Measurements from ENCODE around the gene PSMD8.
A peak's percentile ranks its signal among the peaks of the same experiment; 100 is the strongest.
"Not testable (repeated sequence)": the region's sequence is repeated elsewhere in the genome, so short reads cannot be mapped to it uniquely, and the experiment has no call there.

PSMD8 gene

DNA sequence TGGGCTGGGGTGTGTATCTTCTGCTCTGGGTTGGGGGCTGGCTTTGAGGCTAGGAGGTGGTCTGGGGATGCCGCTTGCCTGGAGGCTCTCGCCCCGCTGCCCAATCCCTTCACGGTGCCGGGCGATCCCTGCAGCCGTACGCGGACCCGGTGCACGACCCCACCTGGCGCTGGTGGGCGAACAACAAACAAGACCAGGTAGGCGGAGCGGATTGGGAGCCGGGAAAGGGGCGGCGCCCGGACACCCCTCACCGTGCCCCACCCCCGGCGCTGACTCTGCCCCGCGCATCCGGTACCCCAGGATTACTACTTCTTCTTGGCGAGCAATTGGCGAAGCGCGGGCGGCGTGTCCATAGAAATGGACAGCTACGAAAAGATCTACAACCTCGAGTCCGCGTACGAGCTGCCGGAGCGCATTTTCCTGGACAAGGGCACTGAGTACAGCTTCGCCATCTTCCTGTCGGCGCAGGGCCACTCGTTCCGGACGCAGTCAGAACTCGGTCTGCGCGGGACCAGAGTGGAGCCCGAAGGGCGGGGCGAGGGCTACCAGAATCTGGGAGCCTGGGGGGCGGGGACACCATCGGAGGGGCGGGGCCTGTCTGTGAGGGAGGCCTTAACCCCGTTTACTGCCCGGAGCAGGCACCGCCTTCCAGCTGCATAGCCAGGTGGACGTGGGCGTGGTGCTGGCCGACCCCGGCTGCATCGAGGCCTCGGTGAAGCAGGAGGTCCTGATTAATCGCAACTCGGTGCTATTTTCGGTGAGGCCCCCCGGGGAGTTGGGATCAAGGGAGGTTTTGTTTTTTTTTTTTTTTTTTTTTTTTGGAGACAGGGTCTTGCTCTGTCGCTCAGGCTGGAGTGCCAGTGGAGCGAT, 12.1 kb upstream of the PSMD8 start:
- peak; percentile 42 for DNase-seq

DNA sequence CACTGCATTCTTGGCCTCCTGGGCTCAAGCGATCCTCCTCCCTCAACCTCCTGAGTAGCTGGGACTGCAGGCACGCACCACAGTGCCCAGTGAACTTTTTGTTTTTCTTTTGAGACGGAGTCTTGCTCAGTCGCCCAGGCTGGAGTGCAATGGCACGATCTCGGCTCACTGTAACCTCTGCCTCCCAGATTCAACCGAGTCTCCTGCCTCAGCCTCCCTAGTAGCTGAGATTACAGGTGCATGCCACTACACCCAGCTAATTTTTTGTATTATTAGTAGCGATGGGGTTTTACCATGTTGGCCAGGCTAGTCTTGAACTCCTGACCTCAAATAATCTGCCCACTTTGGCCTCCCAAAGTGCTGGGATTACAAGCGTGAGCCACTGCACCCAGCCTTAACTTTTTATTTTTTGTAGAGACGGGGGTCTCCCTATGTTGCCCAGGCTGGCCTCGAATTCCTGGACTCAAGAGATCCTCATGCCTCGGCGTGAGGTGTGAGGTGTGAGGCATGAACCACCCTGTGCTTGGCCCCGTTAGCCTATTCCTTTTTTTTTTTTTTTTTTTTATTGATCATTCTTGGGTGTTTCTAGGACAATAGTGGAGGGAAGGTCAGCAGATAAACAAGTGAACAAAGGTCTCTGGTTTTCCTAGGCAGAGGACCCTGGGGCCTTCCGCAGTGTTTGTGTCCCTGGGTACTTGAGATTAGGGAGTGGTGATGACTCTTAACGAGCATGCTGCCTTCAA, 11.3 kb upstream of the PSMD8 start:
- DNase-seq, result not testable (repeated sequence)

DNA sequence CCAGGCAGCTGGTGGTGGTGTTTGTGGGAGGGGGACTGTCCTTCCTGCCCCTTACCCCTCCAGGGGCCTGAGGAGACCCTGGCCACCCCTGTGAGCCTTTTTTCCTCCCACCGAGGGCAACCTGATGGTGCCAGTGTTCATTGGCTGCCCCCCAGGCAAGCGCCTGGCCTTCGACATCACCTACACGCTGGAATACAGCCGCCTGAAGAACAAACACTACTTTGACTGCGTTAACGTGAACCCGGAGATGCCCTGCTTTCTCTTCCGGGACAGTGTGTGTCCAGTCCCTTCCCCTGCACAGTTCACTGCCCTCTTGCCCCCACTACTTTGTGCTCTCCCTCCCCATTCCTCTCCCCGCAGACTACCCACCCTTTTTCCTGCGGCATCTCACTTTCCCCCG, 7.3 kb upstream of the PSMD8 start:
- DNase-seq, result no peak

DNA sequence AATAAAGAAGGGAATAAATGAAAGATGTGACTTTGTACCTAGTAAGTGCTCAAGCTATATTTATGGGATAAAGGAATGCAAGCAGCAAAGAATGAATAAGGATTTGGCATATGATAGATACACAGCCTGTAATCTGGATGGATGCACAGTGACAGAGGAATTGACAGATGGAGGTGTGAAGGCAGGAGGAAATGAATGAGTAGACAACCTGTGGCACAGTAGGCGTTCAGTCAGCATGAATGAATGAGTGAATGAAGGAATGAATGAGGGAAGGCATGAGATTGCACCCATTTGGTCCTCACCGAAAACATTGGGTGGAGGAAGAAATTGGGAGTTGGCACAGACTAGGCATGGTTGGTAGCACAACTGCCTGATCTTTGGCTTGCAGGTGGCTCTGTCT, 4.8 kb upstream of the PSMD8 start:
- no peak for DNase-seq

DNA sequence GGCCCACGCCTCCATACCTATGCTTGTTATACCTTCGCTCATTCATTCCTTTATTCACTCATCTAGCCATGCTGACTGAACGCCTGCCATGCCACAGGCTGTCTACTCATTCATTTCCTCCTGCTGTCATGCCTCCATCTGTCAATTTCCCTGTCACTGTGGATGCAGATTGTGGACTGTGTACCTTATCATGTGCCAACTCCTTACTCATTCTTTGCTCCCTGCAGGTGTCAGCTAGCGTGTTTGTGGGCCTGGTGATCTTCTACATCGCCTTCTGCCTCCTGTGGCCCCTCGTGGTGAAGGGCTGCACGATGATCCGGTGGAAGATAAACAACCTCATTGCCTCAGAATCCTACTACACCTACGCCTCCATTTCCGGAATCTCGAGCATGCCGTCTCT, 4.1 kb upstream of the PSMD8 start:
- no peak for DNase-seq

DNA sequence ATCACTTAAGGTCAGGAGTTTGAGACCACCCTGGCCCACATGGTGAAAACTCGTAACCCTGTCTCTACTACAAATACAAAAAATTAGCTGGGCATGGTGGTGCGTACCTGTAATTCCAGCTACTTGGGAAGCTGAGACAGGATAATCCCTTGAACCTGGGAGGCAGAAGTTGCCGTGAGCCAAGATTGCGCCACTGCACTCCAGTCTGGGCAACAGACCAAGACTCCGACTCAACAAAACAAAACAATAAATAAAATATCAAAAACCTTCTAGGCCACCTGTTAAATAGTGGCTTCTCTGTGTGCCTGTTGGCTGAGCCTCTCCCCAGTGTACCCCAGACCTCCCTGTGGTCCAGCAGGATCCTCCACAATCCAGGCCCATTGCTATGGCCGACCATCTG, 3.3 kb upstream of the PSMD8 start:
- DNase-seq, result no peak

DNA sequence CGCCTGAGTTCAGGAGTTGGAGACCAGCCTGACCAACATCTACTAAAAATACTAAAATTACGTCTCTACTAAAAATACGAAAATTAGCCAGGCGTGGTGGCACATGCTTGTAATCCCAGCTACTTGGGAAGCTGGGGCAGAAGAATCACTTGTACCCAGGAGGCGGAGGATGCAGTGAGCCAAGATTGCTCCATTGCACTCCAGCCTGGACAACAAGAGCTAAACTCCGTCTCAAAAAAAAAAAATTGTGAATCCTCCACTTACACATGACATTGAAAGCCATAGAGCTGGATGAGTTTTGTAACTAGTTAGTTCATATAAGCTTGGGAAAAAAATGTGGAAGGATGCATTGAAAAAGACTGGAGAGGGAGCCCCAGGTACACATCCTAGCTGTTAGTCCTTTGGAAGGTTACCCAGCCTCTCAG, 452 bp upstream of the PSMD8 start:
- DNase-seq, result no peak

DNA sequence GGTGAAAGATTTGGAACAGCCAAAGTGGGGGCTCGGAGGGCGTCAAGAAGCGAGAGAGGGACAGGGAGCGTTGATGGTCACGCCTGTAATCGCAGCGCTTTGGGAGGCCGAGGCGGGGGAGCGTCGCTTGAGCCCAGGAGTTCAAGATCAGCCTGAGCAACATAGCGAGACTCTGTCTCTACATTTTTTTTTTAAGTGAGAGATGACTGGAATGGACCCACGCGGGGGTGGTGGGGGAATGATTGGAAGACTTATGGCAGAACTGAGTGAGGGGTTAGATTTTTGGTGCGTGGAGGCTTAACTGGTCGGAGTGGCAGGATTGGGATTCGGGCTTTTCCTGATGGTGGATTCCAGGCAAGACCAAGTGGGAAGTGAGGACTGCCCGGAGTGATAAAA, 725 bp downstream of the PSMD8 start:
- no peak for DNase-seq

DNA sequence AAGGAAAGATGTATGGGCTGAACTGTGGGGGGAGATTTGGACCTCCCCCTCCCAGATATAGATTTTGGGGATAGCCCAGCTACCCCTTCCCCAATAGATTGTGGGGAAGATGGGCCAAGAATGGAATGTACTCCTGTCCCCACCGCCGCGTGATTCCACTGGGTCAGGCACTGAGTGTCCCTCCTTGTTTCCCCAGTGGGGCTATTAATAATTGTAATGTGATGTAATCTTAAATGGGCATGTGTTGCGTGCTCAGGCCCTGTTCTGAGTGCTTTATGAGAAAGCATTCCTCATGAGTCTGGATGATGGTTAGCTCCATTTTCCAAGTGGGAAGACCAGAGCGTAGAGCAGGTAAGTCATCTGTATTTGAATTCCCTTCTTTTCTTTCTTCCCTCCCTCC, 1.4 kb downstream of the PSMD8 start:
- DNase-seq, result no peak

DNA sequence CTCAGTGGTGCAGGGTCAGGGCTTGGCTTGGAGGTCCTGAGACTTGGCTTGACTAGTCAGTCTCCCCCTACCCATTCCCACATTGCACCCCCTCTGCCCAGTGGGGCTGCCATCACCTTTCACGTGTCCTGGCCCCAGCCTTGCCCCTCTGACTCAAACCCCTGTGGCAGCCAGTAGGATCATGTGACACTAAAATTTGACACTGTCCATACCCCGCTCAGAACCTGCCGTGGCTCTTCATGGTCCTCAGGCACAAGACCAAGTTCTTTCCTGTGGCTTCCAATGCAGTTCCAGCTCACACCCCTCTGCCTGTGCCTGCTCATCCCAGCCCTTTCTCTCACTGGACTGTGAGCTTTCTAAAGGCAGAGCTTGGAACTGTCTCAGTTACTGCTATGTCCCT, 2.2 kb downstream of the PSMD8 start:
- no peak for DNase-seq

DNA sequence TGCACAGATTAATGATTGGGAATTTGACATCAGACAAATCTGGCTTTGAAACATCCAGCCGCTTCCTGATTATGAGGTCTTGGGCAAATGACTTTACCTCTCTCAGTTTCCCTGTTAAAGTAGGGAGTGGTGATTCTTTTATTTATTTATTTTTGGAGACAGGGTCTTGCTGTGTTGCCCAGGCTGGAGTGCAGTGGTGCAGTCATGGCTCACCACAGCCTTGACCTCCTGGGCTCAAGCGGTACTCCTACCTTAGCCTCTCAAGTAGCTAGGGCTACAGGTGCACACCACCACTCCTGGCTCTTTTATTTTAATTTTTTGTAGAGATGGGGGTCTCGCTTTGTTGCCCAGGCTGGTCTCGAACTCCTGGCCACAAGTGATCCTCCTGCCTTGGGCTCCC, 2.7 kb downstream of the PSMD8 start:
- no peak for DNase-seq

DNA sequence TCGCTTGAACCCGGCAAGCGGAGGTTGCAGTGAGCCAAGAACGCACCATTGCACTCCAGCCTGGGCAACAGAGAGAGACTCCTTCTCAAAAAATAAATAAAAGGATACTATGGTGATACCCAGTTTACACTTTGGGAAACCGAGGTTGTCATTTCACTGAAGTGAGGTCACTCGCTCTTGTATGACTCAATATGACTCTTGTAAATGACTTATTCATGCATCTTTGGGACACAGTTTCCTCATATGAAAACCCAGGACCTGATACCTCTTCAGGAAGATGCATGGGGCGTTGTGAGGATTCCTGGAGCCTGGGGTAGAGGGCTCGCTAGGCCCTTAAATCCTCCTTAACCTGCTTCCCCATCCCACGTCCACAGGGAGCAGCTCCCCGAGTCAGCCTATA, 4.5 kb downstream of the PSMD8 start:
- DNase-seq, result no peak

DNA sequence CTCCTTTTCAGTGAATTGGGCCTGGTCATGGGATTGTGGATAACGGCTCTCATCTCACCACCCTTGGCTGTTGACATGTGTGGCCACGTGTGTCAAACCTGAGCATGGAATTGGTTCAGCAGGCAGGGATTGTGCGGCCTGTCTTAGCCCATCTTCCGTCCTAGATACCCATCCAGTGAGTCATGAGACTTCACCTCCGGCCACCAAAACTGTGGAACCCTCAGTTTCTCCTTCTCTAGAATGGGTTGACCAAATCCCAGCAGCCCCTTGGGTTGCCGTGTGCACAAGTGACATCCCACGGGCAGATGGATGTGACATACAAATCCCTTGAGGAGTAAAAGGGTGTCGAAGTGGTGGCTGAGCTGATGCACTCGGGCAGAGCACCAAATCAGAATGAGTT, 6.8 kb downstream of the PSMD8 start:
- DNase-seq, result no peak

DNA sequence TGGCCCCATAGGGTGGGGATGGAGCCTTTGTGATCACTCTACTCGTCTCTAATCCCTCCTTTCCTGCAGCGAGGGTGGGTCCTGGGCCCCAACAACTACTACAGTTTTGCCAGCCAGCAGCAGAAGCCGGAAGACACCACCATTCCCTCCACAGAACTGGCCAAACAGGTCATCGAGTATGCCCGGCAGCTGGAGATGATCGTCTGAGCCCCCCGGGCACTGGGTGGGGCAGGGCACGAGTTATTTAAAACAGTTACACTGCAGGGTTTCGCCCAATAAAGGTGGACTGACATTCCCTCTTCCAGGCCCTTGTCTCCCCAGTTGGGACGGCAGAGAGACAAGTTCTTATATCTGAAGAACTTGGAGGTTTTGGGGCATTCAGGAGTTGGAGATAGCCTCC, 8.8 kb downstream of the PSMD8 start:
- DNase-seq, result no peak

DNA sequence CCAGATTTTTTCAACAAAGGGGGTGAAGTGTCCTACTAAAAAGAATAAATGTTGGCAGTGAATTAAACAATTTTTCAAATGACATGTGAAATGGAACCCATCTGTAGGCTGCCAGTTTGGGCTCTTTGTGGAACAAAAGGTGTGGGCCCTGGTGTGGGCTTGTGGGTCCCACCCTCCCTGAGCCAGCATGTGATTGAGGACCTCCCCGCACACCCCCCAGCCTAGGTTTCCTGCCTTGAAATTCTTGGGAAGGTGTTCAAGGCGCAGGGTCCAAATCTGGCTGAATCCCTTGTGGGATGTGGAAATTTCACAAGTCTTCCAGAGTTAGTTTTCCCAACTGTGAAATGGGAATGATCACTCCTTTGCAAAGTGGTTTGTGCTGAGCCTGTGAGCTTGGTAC, 9.4 kb downstream of the PSMD8 start:
- no peak for DNase-seq

DNA sequence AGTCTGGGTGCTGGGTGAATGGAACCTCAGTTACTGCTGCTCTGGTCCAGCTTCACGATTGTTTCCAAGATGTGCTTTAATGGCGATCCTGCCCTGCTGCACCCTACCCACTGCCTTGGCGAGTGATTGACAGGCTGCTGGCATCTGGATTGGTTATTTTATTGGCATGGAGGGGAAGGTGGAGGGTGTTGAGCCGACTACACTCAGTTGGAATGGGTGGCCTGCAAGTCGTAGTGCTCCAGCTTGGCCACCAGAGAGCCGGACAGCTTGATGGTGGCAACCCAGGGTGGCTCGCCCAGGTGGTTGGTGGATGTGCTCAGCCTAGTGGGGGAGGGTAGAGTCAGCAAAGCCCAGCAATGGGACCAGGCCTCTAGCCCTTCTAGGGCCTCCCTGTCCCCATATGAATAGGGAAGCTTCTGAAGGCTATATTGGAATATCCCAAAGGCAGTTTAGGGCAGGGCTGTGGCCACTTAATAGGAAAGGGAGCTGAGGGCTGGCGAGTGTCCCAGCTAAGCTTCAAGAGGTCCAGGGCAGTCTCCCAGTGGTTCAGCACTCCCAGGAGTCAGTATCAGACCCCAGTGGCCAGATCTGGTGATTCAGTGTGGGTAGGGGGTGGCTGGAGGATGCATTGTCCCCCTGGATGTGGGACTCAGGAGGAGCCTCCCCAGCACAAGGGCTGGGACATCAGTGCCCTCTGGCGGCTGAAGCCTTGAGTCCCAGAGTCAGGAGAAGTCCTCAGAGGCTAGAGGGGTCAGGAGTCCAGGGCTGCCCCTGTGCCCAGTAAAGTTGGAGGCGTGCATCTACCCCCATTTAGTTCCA, 10.0 kb downstream of the PSMD8 start:
- no peak for DNase-seq

DNA sequence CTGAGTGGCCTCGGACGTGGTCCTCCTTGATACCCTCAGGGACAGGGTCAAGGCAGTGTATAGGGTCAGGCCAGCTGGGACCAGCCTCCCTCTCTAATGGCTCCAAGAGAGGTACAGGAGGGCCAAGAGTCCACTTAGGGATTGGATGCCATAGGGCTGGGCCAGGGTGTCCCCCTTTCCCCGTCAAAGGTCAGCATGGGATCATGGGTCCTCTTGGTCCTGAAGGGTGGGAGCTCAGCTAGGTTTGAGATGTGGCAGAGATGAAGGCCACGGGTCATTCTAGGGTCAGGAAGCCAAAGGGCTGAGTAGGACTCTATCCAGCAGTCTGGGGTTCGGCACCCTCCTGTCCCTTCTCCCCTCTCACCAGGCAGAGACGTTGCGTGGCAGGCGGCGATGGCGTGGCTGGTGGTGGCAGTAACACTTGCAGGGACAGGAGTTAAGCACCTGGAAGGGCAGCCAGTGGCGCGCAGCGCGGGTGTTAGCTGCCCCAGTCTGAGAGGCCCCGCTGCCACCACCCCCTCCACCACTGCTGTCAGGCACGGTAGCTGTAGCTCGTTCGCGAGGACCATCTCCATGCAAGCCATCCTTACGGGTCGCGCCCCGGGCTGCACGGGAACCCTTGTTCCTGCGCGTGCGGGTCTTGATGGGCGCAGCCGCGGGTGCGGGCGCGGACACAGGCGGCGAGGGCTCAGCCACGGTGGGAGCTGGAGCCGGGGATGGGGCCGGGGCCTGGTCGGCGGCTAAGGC, 10.9 kb downstream of the PSMD8 start:
- DNase-seq, result no peak

DNA sequence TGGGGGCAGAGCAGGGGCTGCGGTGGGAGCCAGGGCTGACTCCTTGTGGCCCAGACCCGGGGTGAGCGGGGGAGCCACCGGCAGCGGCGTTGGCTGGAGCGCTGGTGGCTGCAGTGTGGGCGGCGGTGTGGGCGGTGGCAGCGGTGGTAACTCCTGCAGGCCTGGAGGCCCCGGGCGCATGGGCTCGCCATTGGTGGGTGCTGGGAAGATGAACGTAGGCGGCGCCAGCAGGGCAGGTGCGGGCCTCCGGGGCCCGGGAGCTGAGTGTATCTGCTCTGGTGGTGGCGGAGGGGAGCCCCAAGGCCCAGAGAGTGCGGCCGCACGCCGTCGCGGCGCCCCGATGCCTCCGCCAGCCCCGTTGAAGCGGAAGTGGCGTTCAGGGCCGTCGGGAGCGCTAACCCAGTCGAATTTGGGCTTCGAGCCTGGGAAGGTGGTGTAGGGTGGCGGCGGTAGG, 11.5 kb downstream of the PSMD8 start:
- DNase-seq, result no peak

DNA sequence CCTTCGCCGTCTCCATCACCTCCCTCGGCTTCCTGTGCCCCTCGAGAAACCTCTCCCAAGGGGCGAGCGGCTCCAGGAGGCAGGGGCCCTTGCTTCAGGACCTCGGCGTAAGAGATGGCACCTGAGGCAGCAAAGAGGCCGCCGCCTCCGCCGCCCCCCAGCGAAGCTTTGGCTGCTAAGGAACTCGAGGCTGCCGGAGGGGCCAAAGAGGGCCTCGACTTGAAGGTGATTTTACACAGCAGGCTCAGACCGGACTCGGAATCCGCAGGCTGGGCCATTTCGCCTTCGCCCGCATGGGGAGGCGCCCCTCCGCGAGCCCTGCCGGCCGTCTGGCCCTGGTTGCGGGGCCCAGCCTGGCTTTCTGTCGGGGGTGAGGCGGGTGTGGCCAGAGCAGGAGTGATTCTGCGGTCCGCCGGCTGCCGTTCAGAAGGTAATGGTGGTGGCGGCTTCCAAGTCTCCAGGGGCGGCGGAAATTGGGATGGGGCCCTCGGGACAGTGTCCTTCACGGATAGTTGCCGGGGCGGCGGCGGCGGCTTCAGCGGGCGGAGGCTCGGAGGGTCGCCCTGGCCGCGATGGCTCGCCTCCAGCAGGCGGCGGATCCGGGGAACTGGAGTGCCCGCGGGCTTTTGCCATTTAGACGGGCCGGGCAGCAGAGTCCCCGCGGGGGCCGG, 12.1 kb downstream of the PSMD8 start:
- DNase-seq, result no peak

DNA sequence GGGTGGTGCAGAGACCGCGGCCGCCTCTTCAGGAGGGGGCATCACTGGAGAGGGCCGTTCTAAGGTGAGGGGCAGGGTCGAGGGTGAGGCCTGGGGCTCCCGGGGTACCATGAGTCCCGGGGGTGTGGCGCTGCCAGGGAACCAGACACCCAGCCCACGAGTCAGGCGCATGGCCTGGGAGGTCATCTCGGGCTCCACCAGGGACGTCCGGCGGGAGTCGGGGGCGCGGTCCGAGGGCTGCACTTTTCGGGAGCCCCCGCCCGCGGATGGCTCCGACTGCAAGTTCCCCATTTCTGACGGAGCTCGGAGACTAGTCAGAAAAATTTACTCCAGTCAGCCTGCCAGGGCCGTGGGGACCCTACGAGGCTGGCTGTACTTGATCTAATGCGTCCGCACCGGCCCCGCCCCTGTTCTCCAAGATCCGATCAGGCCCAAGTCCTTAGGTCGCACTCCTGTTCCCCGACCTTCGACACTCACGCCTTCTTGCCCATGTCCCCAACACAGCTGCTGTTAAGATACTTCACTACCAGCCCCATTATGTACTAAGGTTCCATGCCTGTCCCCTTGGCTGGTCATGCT, 12.7 kb downstream of the PSMD8 start:
- no peak for DNase-seq

DNA sequence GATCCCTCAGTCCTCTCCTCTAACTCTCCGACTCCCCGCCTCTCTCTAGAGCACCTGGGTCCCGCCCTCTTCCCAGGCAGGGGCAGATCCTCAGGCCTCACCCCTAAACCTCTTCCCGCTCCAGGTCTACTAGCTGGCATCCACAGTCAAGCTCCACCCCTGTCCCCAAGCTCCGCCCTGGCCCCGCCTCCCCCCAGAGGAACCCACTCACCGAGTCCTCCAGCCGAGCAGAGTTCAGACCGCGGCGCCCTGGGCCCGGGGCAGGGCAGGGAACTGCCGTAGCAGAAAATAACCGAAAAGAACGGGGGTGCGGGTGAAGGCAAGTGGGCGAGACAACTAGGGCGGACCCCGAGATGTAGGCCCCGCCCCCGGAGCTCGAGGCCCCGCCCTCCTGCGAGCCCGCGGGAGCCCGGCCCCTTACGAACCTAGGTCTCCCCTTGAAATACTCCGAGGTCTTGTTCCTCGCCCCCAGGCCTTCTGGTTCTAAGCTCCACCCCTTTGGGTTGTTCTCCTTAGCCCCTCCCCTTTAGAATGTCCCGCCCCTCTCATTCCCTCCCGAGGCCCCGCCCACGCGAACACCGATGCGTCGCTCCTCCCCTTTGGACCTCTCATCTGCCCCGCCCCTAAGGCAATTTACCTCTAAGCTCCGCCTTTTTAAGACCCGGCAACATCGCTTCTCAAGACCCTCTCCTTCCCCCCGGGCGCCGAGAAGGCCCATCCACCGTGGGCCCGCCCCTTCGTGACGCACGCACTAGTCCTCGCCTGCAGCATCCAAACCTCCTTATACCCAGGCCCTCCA, 13.4 kb downstream of the PSMD8 start, which contains the start of gene GGN:
GGN (minus strand) TSS at position 485 of the 799 bp plus-strand sequence. CDS start 773 bp downstream, outside the sequence.
- peak; percentile 65 for DNase-seq
